ENCODE data around the gene PLVAP.

Gene PLVAP

DNA sequence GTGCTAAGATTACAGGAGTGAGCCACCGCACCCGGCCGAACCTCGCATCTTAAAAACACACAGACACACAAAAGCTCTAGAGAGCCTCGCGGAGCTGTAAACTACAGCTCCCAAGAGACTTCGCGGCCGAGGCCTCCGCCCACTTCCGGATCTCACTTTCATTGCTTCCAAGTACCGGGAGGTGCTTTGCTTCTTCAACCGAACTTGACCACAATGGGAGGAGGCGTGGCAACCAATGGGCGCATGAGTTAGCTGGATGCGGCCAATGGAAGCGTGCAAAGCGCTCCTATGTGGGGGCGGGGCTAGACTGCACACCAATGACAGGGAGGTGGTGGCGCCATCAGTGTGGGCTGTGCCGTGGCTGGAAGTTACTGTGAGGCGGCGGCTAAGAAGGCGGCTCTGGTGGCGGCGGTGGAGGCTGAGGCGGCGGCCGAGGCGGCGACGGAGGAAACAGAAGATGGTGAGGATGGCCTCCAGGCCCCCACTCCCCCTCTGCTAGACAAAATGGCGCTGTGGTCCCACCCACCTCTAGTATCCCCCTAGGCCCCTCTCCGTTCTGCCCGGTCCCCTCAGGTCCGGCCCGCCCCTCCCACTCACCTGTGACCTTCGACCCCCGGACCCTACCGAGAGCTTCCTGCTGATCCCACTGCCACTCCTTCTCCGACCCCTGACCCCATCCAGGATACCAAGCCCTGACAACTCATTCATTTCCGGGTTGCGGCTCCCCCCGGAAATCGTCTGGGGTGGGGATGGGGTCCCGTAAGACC, 67.8 kb downstream of the PLVAP start, which contains the start of gene DDA1:
DDA1 (plus strand) TSS at position 366 of the 767 bp plus-strand sequence; CDS start at position 458, 92 bp downstream.
- DNase-seq = peak; percentile 97 to 100 (median 99)
- intact Hi-C loops (cut with DNase I) = loop anchor here (5.0 kb wide), 1 partner anchor 42 kb away; the partner anchor contains the start of gene BABAM1

DNA sequence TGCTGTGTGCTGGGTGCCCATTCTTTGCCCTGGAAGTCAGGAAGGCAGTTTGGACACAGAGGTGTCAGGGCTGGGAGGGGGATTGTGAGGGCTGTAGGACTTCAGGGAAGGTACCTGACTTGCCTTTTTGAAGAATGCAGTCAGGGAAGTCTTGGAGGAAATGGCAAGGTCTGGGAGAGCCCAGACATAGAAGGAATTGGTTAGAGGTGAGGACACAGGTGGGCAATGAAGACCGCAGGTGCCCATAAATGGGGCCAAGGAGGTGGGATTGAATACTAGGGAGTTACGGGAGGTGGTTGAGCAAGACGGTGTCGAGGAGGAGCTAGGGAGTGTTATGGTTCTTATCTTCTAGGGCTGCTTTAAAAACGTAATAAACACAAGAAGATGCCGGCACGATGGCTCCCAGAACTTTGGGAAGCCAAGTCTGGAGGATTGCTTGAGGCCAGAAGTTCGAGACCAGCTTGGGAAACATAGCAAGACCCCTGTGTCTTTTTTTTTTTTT, 69.2 kb downstream of the PLVAP start:
- no peak for DNase-seq
- intact Hi-C loops (cut with DNase I) = loop anchor here (5.0 kb wide), 1 partner anchor 41 kb away; the partner anchor contains the start of gene BABAM1

DNA sequence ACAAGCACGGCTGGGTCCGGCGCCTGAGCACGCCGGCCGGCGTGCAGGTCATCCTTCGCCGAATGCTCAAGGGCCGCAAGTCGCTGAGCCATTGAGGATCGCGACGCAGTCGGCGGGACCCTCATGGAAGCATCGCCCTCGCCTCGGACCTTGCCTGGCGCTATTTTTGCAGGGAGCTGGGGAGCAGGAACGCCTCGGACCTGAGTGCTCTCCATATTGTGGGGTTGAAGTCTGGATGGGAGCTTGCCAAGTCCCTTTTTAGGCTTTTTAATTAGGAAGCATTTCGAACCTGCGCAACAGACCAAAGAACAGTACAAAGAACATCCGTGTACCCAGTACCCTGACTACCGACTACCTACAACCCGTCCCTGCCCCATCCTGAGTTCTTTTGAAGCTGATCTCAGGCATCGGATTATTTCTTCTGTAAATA, 70.8 kb downstream of the PLVAP start:
- intact Hi-C loops (cut with DNase I) = loop anchor here (5.0 kb wide), 1 partner anchor 39 kb away; the partner anchor contains the start of gene BABAM1

DNA sequence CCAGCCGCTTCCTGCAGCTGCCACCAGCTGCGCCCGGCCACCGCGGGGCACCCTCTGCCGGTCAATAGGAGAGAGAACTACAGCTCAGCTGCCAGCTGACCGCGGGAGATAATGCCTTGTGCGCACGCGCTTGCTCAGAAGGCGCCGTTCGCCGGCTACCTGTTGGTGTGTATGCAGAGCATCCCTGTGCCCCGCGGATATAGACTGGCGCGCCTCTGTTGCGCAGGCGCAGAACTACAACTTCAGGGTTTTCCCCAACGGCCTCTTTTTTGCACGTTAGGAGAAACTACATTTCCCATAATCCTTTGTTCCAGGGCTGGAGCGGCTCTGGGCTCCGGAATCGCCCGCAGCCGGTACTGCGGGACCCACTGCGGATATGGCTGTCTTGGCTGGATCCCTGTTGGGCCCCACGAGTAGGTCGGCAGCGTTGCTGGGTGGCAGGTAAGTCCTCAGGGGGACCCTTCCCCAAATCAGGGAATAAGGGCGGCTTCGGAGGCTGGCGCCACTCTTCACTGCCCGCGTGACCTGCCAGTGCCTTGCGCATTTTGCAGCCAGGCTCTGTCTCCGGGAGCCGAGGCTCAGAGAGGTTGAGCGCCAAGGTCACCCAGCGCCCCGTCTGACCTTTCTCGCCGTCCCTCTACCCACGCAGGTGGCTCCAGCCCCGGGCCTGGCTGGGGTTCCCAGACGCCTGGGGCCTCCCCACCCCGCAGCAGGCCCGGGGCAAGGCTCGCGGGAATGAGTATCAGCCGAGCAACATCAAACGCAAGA, 71.4 kb downstream of the PLVAP start, which contains the start of gene MRPL34:
MRPL34 (plus strand) TSS at position 356 of the 768 bp plus-strand sequence; CDS start at position 377, 21 bp downstream.
- intact Hi-C loops (cut with DNase I) = loop anchor here (5.0 kb wide), 1 partner anchor 38 kb away; the partner anchor contains the start of gene BABAM1
- peak in 41 of 42 donors; percentile 91 to 98 (median 96) for DNase-seq

More for the DNA sequence above, 70.8 kb downstream of the PLVAP start:
- peak in 1 of 42 donors; percentile 20 for DNase-seq

DNA sequence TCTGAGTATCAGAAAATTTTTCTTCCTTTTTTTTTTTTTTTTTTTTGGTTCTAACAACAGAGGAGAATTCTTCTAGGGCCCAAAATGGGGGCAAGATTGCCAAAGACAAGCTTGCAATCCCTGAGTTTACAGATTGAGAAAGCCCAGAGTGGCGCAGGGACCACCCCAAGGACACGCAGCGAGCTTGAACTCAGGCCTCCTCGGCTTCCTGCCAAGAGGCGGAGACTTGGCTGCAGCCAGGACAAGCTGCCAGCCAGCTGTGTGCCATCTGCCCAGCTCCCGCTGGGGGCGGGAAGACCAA, 72.0 kb downstream of the PLVAP start:
- intact Hi-C loops (cut with DNase I) = loop anchor here (5.0 kb wide), 1 partner anchor 38 kb away; the partner anchor contains the start of gene BABAM1
- DNase-seq = peak in 1 of 42 donors; percentile 94

DNA sequence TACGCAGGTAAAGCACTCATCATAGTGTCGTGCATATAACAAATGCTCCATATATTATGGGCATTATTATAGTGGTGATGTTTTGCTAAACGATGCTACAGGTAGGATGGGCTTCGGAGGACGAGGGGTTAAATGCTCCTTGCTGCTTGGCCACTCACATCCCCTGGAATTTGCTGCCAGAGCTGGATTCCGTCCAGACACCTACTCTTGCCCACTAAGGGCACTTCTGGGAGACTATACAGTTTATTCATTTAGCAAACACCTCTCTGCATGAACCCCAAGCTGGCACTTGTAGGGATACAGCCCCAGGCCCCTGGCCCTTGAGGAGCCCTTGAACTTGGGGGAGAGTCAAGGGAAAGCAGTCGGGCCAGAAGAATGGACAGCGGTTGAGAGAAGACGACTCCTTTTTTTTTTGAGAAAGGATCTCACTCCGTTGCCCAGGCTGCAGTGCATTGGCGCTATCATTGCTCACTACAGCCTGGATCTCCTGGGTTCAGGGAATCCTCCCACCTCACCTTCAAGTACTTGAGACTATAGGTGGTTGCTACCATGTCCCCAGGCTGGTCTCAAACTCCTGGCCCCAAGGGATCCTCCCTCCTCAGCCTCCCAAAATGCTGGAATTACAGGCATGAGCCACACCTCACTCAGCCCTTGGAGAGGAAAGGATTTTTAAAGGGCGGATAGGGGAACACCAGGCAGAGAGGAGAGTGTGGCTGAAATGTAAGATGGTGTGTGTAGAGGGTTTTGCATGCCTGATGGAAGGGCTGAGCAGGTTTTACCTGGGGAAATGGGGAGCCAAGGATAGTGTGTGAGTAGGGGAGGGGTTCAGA, 72.5 kb downstream of the PLVAP start:
- intact Hi-C loops (cut with DNase I) = loop anchor here (5.0 kb wide), 1 partner anchor 37 kb away; the partner anchor contains the start of gene BABAM1

DNA sequence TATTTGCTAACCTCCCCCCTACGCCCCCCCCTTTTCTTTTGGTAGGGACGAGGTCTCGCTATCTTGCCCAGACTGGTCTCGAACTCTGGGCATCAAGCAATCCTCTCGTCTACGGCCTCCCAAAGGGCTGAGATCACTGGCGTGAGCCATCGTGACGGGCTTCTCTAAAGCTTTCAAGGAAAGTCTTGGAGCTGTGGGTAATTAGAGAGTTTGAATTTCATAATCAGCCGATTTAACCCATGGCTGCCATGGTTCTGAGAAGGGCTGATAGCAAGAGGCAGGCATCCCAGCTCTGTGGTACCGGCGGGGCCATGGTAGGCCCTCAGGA, 73.2 kb downstream of the PLVAP start:
- intact Hi-C loops (cut with DNase I) = no loop called here
- DNase-seq = no peak

More for the DNA sequence above, 72.5 kb downstream of the PLVAP start:
- no peak for DNase-seq

DNA sequence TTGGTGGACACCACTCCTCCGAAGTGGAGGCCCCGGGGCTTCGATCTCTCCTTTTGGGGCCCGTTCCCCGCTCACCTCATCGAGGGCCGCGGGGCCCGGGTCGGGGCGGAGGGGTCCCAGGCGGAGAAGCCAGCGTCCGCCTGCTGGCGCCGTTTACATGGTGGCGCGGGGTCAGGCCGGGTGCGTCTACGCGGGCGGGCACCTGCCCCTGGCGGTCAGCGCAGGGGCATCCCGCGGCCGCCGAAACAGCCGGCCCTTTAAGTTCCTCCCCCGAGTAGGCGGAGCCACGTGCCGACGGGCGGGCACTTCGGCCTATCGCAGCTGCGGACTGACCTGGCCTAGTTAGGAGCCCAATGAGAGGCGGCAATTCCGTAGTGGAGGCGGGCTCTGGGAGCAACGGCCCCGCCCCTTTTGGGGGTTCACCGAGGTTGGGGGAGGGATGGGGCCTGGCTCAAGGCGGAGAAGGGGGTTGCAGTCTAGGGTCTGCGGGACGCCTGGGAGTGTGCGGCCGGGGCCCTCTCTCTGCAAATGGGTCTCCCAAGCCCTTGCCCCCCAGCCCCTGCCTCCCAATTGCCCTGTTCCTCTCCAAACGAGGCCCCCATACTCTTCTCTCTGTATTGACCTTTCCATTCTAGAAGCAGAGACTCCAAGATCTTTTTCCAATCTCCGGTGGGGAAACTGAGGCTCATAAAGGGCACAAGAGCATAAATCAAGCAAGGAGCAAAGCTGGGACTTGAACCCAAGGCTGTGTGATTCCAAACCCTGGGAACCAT, 73.8 kb downstream of the PLVAP start, which contains the start of gene ABHD8:
ABHD8 (minus strand) TSS at position 259 of the 773 bp plus-strand sequence. CDS start 1,809 bp downstream, outside the sequence.
- peak; percentile 85 to 98 (median 95) for DNase-seq
- intact Hi-C loops (cut with DNase I) = no loop called here

DNA sequence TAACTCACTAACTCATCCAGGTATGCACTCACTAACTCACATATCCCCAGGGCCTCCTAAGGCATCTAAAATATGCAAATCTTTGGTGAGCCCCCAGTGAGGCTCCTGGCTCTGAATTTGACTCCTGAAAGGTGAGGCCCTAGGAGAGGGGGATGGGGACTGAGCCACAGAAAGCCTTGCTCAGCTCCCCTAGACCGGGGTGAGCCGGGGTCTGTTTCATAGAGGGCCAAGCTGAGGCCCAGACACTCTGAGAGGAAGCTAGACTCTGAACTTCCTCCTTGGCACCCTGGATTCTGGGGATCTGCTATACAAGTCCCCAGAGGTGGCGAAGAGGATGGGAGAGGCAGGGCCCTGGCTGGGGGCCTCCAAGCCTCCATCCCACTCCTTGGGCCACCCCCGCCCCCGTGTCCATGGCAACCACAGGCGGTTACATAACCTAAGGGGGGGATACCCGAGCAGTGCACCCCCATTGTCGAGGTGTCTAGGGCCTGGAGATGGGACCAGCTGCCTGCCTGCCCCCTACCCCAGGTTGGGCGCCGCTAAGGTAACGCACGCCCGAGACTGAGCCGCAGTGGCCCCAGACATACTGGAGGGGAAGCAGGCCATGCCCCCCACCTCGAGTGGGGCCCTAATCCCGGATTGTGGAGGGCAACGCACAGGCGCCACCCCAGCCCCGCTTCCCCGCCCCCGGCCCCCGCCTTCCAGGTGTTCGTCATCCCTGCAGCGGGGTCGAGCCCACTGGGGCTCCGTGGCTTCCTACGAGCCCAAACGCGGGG, 74.6 kb downstream of the PLVAP start:
- DNase-seq = peak; percentile 30 to 87 (median 66)
- intact Hi-C loops (cut with DNase I) = no loop called here

Data from head of caudate nucleus (tissue), 42 donors.